ENCODE results near the gene NGFR. TPM values are rescaled to one million over a fixed set of nuclear protein-coding genes. Genes with fewer than 3 reads are reported as not detected.

The NGFR gene
- total and polyA plus RNA-seq, 8 donors: 1.1 to 6.6 (median 3.1) TPM; not detected in 1

DNA sequence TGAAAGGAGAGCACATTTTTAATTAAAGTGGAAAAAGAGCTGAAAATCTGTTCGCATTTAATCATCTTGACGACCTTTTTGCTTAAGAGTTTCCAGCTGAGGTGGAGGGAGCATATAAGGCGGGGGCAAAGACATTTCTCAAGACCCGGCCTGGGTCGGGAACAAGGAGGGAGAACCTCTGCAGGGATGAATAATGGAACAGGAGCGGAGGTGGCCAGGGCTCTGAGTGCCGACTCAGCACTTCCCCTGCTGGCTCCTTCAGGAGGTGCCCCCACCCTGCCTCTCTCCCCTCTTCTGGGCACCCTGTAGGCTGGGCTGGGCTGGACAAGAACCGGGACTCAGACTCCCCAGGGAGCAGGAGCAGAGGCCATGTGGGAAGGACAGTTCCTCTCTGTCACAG lies 7.9 kb upstream of the NGFR start:
- Histone ChIP-seq H3K27me3 (peaks cover 0 to 82% (median 30%) of the 10 kb centered on the region in 3 donors), H3K4me3 (no peak overlapping the region), H3K9me3 (no peaks in the 10 kb centered on the region), H3K27ac (no peak overlapping the region), H3K4me1 (peaks cover 0 to 4% (median 0%) of the 10 kb centered on the region in 4 donors), H3K36me3 (no peaks in the 10 kb centered on the region)
- TF ChIP-seq EP300 (IDR thresholded peaks at IDR 0.05): no peak
- TF ChIP-seq, protein P1, sequence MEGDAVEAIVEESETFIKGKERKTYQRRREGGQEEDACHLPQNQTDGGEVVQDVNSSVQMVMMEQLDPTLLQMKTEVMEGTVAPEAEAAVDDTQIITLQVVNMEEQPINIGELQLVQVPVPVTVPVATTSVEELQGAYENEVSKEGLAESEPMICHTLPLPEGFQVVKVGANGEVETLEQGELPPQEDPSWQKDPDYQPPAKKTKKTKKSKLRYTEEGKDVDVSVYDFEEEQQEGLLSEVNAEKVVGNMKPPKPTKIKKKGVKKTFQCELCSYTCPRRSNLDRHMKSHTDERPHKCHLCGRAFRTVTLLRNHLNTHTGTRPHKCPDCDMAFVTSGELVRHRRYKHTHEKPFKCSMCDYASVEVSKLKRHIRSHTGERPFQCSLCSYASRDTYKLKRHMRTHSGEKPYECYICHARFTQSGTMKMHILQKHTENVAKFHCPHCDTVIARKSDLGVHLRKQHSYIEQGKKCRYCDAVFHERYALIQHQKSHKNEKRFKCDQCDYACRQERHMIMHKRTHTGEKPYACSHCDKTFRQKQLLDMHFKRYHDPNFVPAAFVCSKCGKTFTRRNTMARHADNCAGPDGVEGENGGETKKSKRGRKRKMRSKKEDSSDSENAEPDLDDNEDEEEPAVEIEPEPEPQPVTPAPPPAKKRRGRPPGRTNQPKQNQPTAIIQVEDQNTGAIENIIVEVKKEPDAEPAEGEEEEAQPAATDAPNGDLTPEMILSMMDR (IDR thresholded peaks at IDR 0.05): no peak
- no peak for TF ChIP-seq POLR2AphosphoS5 (IDR thresholded peaks at IDR 0.05)
- TF ChIP-seq POLR2A (IDR thresholded peaks at IDR 0.05): no peak
- intact Hi-C loops (cut with DNase I; ENCODE audit: low total_unique reads): no loop called here
- WGBS, 5 donors: 65 to 74% (median 72%) methylated on average over 8 of the region's 8 CpGs
- DNase-seq: no peak

DNA sequence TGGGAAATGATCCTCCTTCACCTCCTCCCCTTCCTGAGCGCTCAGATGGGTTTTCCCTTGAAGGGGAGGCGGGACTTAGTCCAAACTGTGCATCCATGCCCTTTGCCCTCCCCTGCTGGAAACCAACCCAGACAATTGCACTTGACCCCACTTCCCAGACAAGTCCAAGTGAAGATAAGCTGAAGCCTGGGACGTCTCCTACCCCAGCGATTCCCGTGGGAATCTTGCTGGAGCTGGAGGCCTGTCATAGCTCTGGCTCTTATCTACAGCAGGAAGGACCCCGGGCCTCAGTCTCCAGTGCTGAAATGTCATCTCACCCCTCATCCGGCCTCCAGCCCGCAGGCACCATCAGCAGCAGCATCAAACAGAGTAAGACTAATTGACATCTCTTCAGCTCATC lies 6.5 kb upstream of the NGFR start:
- Histone ChIP-seq H3K4me3 (no peak overlapping the region), H3K27ac (no peak overlapping the region), H3K27me3 (peaks cover 0 to 71% (median 26%) of the 10 kb centered on the region in 3 donors), H3K9me3 (no peaks in the 10 kb centered on the region), H3K4me1 (peaks cover 0 to 4% (median 0%) of the 10 kb centered on the region in 4 donors), H3K36me3 (no peaks in the 10 kb centered on the region)
- 63 to 72% (median 67%) methylated on average over 8 of the region's 8 CpGs for WGBS, 5 donors
- intact Hi-C loops (cut with DNase I; ENCODE audit: low total_unique reads): no loop called here
- TF ChIP-seq POLR2AphosphoS5 (IDR thresholded peaks at IDR 0.05) (no peak), POLR2A (IDR thresholded peaks at IDR 0.05) (no peak), EP300 (IDR thresholded peaks at IDR 0.05) (no peak)
- TF ChIP-seq, protein P1 (IDR thresholded peaks at IDR 0.05): no peak
- no peak for DNase-seq

DNA sequence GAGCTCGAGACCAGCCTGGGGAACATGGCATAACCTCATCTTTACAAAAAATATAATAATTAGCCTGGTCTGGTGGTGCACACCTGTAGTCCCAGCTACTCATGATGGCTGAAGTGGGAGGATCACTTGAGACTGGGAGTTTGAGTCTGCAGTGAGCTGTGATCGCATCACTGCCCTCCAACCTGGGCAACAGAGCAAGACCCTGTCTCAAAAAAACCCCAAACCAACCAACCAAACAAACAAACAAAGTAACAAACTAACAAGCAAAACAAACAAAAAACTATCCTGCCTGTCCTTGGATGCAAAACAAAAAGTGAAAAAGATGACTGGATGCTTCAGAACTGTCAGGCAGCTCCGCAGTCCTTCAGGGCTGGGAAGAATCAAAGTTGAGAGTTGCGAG lies 5.7 kb upstream of the NGFR start:
- TF ChIP-seq, protein P1 (IDR thresholded peaks at IDR 0.05): no peak
- TF ChIP-seq POLR2AphosphoS5 (IDR thresholded peaks at IDR 0.05): no peak
- no peak for TF ChIP-seq POLR2A (IDR thresholded peaks at IDR 0.05)
- no peak for TF ChIP-seq EP300 (IDR thresholded peaks at IDR 0.05)
- no peaks in the 10 kb centered on the region for H3K36me3 ChIP-seq
- no peaks in the 10 kb centered on the region for H3K9me3 ChIP-seq
- intact Hi-C loops (cut with DNase I; ENCODE audit: low total_unique reads): no loop called here
- H3K4me1 ChIP-seq: peaks cover 0 to 4% (median 0%) of the 10 kb centered on the region in 4 donors
- peaks cover 0 to 71% (median 21%) of the 10 kb centered on the region in 3 donors for H3K27me3 ChIP-seq
- DNase-seq: no peak
- no peak overlapping the region for H3K4me3 ChIP-seq
- 74 to 84% (median 81%) methylated on average over 4 of the region's 4 CpGs for WGBS, 5 donors
- H3K27ac ChIP-seq: no peak overlapping the region

DNA sequence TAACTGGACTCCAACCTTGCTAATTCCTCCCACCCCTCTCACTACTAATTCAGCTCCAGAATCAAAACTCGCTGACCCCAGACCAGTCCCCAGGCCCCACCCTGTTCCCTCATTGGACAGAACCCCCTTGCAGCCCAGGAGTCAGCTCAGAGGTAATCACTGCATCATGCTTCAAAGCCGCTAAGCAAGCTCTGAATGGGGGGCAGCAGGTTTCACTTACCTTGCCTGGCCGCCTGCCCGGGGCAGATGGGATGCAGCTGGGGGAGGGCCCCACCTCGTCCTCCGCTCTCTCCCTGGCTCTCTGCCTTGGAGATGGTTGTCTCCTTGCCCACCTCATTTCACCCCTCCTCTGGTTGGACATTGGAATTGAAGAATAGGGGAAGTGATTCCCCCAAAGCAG lies 4.8 kb upstream of the NGFR start:
- H3K4me3 ChIP-seq: no peak overlapping the region
- DNase-seq: no peak
- peaks cover 0 to 71% (median 25%) of the 10 kb centered on the region in 3 donors for H3K27me3 ChIP-seq
- peaks cover 4 to 11% (median 8%) of the 10 kb centered on the region in 4 donors for H3K4me1 ChIP-seq
- WGBS, 5 donors: 54 to 65% (median 61%) methylated on average over 6 of the region's 6 CpGs
- H3K9me3 ChIP-seq: no peaks in the 10 kb centered on the region
- no peak overlapping the region for H3K27ac ChIP-seq
- TF ChIP-seq POLR2AphosphoS5 (IDR thresholded peaks at IDR 0.05): no peak
- TF ChIP-seq, protein P1 (IDR thresholded peaks at IDR 0.05): no peak
- no peak for TF ChIP-seq EP300 (IDR thresholded peaks at IDR 0.05)
- H3K36me3 ChIP-seq: no peaks in the 10 kb centered on the region
- intact Hi-C loops (cut with DNase I; ENCODE audit: low total_unique reads): no loop called here
